Measurements from ENCODE around the gene MCF2L2.

Gene MCF2L2

GRCh38 chr3:183212096-183212495 is 216.3 kb downstream of the MCF2L2 start:
- DNase-seq (ENCODE audit: extremely low read depth in 1 of 2, low read depth in 1 of 2), result no peak

- DNase-seq (ENCODE audit: extremely low read depth in 1 of 2, low read depth in 1 of 2), result no peak
These were observed 217.1 kb downstream of the MCF2L2 start for GRCh38 chr3:183211352-183211751.

- no peak for DNase-seq (ENCODE audit: extremely low read depth in 1 of 2, low read depth in 1 of 2)
These were observed 217.5 kb downstream of the MCF2L2 start for GRCh38 chr3:183210862-183211341.

GRCh38 chr3:183210341-183210740 is 218.1 kb downstream of the MCF2L2 start:
- DNase-seq (ENCODE audit: extremely low read depth in 1 of 2, low read depth in 1 of 2), result no peak

GRCh38 chr3:183208800-183209199 is 219.6 kb downstream of the MCF2L2 start:
- DNase-seq (ENCODE audit: extremely low read depth in 1 of 2, low read depth in 1 of 2), result no peak

- no peak for DNase-seq (ENCODE audit: extremely low read depth in 1 of 2, low read depth in 1 of 2)
These were observed 220.2 kb downstream of the MCF2L2 start for GRCh38 chr3:183208260-183208659.

GRCh38 chr3:183203670-183204069 is 224.7 kb downstream of the MCF2L2 start:
- DNase-seq (ENCODE audit: extremely low read depth in 1 of 2, low read depth in 1 of 2), result no peak

- DNase-seq (ENCODE audit: extremely low read depth in 1 of 2, low read depth in 1 of 2), result no peak
These were observed 226.3 kb downstream of the MCF2L2 start for GRCh38 chr3:183202004-183202722.

GRCh38 chr3:183198939-183199338 is 229.5 kb downstream of the MCF2L2 start:
- DNase-seq (ENCODE audit: extremely low read depth in 1 of 2, low read depth in 1 of 2), result no peak

- no peak for DNase-seq (ENCODE audit: extremely low read depth in 1 of 2, low read depth in 1 of 2)
These were observed 230.7 kb downstream of the MCF2L2 start for GRCh38 chr3:183197734-183198133.

GRCh38 chr3:183195266-183195665 is 233.2 kb downstream of the MCF2L2 start:
- no peak for DNase-seq (ENCODE audit: extremely low read depth in 1 of 2, low read depth in 1 of 2)

- no peak for DNase-seq (ENCODE audit: extremely low read depth in 1 of 2, low read depth in 1 of 2)
These were observed 234.4 kb downstream of the MCF2L2 start for GRCh38 chr3:183193762-183194689.

GRCh38 chr3:183192650-183193300 is 235.6 kb downstream of the MCF2L2 start:
- no peak for DNase-seq (ENCODE audit: extremely low read depth in 1 of 2, low read depth in 1 of 2)

GRCh38 chr3:183189641-183190040 is 238.8 kb downstream of the MCF2L2 start:
- no peak for DNase-seq (ENCODE audit: extremely low read depth in 1 of 2, low read depth in 1 of 2)

- DNase-seq (ENCODE audit: extremely low read depth in 1 of 2, low read depth in 1 of 2), result peak in 1 of 2 donors; percentile 10
These were observed 239.4 kb downstream of the MCF2L2 start for GRCh38 chr3:183188895-183189462.

- DNase-seq (ENCODE audit: extremely low read depth in 1 of 2, low read depth in 1 of 2), result no peak
These were observed 242.7 kb downstream of the MCF2L2 start for GRCh38 chr3:183185696-183186095.

GRCh38 chr3:183182732-183183610 is 245.4 kb downstream of the MCF2L2 start:
- no peak for DNase-seq (ENCODE audit: extremely low read depth in 1 of 2, low read depth in 1 of 2)

GRCh38 chr3:183182073-183182472 is 246.3 kb downstream of the MCF2L2 start:
- no peak for DNase-seq (ENCODE audit: extremely low read depth in 1 of 2, low read depth in 1 of 2)

- DNase-seq (ENCODE audit: extremely low read depth in 1 of 2, low read depth in 1 of 2), result no peak
These were observed 246.8 kb downstream of the MCF2L2 start for GRCh38 chr3:183181606-183182005.

- DNase-seq (ENCODE audit: extremely low read depth in 1 of 2, low read depth in 1 of 2), result no peak
These were observed 247.6 kb downstream of the MCF2L2 start for GRCh38 chr3:183180784-183181295.

All from activated CD8-positive, alpha-beta memory T cell treated with anti-CD3 and anti-CD28 coated beads for 1 hour (primary cell).